ENCODE results near the gene DNLZ.

Gene DNLZ

DNA sequence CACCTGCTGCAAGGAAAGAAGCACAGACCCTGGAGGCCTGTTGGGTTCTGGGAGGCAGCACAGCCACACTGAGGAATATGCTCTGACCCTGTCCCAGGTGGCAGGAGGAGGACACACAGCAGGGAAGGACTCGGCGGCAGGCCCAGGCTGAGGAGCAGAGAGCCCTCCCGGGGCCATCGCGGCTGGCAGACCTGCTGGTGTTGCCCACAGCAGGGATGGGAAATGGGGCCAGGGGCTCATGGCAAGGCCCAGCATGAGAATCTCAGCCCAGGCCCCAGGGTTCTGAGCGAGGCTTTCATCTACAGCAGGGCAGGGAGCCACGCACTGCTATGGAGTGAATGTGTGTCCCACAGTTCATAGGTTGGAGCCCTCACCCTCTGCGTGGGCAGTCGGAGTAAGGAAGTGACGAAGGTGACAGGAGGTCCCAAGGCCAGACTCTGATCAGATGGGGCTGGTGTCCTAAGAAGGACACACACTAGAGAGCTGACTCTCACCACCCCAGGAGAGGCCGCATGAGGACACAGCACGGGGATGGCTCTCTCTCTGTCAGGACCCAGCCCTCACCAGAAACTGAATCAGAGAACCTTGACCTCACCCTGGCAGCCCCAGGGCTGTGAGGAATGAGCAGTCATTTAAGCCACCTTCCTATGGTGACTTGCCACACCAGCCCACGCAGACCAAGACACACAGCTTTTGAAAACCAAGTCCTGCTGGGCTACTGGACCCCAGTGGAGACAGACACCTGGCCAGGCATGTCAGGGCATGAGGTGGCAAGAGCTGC is 46.5 kb downstream of the DNLZ start:
- no peak for DNase-seq (ENCODE audit: low read depth)

DNA sequence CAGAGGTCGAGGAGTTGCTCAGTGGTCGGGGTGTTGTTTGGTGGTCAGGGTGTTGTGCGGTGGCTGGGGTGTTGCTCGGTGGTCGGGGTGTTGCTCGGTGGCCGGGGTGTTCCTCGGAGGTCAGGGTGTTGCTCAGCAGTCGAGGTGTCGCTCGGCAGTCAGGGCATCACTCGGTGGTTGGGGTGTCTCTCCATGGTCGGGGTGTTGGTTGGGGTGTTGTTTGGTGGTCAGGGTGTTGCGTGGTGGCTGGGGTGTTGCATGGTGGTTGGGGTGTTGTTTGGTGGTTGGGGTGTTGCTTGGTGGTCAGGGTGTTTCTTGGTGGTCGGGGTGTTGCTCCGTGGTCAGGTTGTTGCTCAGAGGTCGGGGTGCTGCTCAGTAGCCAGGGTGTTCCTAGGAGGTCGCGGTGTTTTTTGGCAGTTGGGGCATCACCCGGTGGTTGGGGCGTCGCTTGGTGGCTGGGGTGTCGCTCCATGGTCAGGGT is 47.2 kb downstream of the DNLZ start:
- no peak for DNase-seq (ENCODE audit: low read depth)

DNA sequence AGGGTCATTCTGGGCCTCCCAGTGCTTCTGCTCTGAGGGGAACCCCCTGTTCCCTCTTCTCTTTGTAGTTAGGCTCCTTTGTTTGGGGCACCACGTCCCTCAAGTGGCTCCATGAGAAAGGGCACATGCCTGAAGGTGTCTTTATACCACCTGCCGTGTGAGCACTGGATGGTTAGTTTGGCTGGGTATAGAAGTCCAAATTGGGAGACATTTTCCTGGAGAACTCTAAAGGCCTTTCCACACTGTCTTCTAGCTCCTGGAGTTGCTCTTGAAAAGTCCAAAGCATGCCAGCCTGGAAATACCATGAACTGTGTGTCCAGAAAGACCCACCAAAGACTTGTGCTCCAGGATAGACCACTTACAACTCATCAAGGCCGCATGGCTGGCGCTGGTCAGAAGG is 48.6 kb downstream of the DNLZ start:
- DNase-seq (ENCODE audit: low read depth): no peak

DNA sequence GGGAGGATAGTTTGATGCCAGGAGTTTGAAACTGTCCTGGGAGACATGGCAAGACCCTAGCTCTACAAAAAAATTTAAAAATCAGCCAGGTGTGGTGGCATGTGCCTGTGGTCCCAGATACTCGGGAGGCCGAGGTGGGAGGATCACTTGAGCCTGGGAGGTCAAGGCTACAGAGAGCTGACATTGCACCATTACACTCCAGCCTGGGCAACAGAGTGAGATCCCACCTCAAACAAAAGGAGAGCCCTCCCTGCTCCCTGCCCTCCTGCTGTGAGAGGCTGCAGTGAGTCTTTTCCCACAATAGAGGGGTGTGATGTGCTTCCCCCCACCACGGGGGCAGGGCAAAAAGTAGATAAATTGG is 49.5 kb downstream of the DNLZ start:
- no peak for DNase-seq (ENCODE audit: low read depth)

DNA sequence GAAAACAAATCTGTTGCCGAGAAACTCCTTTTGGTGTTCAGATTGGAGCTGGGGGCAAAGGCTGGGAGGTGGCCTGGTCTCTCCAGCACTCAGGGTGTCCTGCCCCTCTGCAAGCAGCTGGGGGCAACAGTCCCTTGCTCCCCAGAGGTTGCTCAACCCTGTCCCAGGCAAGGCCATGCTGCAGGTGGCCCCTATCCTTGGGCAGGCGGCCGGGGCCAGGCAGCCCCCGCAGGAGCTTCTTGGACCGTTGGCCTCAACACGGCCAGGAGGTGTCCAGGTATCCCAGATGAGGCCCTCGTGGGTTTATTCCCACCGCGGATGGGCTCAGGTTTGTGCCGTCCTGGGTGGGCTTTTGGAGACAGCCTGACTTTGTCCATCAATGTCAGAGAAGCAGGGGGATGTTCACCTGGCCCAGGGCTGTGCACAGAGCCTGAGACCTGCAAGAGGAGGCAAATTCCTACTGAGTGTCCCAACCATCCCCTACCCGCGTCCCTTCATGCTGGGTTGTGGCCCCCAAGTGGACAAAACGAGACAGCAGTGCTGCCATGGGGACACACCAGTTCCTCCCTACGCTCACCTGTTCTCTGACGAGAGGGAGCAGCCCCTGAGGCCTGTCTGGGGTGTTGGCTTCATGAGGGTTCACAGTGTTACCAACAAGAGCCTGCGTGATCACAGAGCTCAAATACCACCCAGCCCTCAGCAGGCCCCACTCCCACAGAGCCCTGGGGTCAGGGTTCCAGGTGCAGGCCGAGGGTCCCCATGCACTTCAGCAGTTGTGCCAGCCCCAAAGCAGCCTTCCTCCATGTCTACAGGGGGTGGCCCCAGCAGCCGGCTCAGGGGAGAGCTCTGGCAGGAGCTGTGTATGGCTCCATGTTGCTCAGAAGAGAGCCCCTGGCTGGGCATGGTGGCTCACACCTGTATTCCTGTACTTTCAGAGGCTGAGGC is 50.2 kb downstream of the DNLZ start:
- DNase-seq (ENCODE audit: low read depth): no peak

DNA sequence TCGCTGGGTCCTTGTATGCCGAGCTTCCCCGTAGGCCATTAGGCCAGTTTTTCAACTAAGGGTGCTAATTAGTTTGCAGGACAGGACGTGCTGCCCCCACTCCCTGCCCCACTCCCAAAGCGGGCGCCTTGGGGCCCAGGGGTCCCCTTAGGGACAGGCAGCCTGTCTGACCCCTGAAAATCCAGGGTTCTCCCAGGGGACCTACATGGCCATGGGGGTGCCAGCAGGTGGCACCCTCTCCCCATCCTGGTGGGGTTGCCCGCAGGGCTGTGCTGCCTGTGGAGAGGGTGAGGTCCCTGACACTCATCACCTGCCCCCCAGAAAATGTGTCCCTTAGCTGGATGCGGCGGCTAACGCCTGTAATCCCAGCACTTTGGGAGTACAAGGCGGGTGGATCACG is 51.1 kb downstream of the DNLZ start:
- DNase-seq (ENCODE audit: low read depth): no peak

DNA sequence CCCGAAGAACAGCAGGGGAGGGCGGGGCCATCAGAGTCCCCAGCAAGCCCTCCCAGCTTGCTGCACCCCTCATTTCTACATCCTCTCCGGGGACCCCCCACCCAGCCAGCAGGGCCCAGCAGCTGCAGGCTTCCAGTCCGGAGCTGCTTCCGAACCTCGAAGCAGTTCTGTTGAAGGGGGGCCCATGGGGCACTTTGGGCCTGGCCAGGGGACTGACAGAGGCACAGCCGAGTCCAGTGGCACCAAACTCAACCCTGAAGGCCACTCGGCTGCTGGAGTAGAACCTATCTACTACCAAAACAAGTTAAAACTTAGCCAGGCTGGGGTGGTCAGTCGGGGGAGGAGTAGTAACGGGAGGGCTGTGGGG is 51.6 kb downstream of the DNLZ start:
- DNase-seq (ENCODE audit: low read depth): no peak

DNA sequence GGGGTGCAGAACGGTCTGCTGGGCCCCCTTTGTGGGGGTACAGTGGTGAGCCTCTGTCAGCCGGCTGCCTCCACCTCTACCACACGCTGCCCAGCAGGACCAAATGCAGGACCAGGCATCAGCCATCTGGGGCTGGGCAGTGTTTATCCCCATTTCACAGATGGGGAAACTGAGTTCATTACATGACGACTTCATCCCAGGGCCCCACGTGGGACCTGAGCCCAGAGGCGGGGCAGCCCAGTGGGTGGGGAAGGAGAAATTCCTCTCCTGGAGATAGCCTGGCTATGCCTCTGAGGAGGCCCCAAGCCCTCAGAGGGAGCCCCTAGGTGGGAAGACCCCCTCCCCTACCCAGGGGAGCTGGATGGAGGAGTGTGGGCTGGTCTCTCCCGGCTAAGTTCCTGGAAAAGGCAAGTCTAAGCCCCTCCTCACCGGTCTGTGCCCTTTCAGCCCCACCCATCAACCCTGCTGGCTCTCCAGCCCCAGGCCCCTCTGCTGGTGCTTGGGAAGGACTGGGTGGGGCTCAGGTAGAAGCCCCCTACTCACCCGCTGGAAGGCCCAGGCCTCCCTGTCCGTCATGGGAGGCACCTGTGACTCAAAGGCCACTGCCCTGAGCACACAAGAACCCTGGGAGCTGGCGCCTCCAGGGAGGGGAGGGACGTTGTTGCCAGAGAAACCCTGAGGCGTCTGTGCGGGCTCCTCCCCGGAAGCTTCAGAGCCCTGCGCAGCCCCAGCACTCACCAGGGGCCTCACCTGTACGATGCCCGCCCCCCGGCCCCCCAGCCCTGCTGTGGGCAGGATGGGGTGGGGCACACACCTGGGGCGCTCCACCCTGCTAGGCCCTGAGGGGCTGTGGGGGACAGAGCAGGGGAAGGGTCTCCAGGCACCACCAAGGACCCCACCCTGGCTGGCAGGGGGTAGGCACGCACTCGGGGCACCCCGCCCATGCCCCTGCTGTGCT is 52.2 kb downstream of the DNLZ start:
- DNase-seq (ENCODE audit: low read depth): no peak

DNA sequence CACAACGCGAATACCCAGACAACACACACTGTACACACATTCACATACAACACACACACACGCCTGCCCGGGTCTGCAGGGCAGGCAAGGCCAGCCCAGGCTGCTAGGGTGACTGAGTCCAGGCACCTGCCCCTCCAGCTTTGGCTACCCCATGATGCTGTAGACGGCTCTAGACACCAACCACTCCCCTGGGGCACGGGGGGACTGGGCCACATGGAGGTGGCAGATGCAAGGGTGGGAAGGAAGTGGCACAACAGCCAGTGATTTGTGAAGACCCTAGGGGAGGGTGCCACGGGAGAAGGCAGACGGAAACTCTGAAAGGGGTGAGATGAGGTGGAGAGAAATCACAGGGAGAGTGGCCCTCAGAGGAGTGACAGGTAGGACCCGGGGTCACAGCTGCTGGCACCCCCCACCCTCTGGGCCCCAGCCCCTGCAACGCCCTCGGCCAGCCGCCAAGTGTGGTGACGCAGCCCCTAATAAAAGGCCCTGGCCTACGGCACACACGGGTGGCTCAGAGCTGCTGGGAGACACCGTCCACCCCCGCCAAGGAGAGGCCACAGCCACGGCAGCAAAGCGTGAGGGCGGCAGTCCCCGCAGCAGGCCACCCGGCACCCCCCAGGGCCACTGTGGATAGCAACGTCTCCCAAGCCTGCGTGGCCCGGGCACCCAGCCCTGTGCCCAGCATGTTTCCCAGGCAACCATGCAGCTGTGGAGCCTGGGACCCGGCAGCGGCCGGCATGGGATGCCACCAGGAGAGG is 53.1 kb downstream of the DNLZ start:
- DNase-seq (ENCODE audit: low read depth): no peak

DNA sequence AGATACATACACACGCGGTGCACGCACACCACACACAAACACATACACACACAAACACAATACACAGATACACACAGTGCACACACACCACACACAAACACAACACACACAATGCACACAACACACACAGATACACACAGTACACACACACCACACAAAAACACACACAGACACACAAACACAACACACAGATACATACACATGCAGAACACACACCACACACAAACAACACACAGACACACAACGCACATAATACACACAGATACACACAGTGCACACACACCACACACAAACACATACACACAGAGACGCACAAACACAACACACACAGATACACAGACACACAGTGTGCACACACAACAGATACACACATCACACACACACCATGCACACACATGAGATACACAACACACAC is 53.7 kb downstream of the DNLZ start:
- no peak for DNase-seq (ENCODE audit: low read depth)
